Activated T-helper 1 cell treated with Interleukin-2 at 50 U/mL for 16 hours (primary cell): Measurements from ENCODE around the gene CDHR5.

Experiments
- DNase-seq: peaks from one replicate; pipeline ENCODE4 v3.0.0-alpha.2; 2020; ENCODE audit warnings: low read depth

CDHR5 gene

DNA sequence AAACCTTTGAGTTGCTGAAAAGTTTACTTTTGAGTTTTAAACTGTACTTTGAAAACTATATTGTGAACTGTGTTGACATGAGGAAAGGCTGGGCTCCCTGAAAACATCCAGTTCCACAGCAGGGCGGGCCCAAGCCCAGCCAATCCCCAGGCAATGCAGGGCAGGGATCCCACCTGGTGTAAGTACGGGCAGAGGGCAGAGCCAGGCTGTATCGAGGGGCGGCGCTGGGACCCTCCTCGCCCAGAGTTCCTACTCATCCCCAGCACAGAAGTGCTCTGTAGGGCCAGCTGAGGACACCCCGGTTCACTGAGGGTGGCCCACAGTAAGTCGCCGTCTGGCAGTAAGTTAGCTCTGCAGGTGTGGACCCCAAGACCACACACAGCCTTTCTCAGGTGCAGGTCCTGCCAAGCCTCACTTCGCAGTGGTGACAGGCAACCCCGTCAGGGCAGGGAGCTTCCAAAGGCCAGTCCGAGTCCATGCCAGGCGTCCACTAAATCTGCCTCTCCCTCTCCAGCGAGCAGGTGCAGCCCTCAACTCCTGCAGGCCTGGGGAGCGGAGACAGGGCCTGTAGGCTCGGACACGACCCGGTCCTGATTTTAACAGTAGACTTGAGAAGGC, 57.6 kb downstream of the CDHR5 start:
- no peak for DNase-seq
